Fibroblast of the aortic adventitia (primary cell): ENCODE results near the gene TLE1. TPM values are rescaled to one million over a fixed set of nuclear protein-coding genes. Genes with fewer than 3 reads are reported as not detected.

Experiments
- DNase-seq: peaks from one replicate; pipeline ENCODE4 v3.0.0-alpha.2; 2010; ENCODE audit warnings: low read depth
- H3K4me3 ChIP-seq: 2 replicates; pipeline ENCODE4 v1.5.1; 2011; ENCODE audit warnings: low read depth, mild to moderate bottlenecking, control low read depth, low read length, moderate library complexity
- total RNA-seq: library from RNA; depleted of rRNA; stranded (reverse); fragments of >200 nt; gene quantifications from 2 replicates; pipeline ENCODE4 v1.2.3, GENCODE V29; 2012; ENCODE audit warnings: low replicate concordance
- TF ChIP-seq, protein P1 (sequence below): IDR thresholded peaks from 2 replicates; pipeline ENCODE4 v1.5.1; 2011; ENCODE audit warnings: mild to moderate bottlenecking, low read length, control low read depth, inconsistent platforms; ENCODE audit not compliant: insufficient read depth

TLE1 gene
- total RNA-seq, 1 donor, result 49.5 TPM

GRCh38 chr9:81685763-81686613, 3.4 kb downstream of the TLE1 start:
- TF ChIP-seq, protein P1, sequence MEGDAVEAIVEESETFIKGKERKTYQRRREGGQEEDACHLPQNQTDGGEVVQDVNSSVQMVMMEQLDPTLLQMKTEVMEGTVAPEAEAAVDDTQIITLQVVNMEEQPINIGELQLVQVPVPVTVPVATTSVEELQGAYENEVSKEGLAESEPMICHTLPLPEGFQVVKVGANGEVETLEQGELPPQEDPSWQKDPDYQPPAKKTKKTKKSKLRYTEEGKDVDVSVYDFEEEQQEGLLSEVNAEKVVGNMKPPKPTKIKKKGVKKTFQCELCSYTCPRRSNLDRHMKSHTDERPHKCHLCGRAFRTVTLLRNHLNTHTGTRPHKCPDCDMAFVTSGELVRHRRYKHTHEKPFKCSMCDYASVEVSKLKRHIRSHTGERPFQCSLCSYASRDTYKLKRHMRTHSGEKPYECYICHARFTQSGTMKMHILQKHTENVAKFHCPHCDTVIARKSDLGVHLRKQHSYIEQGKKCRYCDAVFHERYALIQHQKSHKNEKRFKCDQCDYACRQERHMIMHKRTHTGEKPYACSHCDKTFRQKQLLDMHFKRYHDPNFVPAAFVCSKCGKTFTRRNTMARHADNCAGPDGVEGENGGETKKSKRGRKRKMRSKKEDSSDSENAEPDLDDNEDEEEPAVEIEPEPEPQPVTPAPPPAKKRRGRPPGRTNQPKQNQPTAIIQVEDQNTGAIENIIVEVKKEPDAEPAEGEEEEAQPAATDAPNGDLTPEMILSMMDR, result peak; percentile 41
- peak overlapping the region; percentile 84 for H3K4me3 ChIP-seq

DNA sequence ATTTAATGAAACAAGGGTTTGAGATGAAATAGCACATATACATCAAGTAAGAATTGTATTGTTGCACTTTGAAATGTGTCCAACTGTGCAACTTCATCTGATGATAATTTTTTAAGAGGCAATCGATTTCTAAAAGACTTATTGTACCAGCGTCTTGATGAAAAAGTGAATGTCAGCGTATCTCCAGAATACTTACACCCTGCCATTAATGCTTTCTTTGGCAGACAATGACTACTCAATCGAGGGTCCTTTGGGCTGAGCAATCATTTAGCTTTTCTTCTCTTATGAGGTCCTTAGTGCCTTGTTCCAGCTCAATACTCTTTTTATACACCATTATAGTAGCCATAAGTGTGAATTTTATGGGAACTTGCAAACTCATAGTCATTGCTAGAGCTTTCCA, 4.7 kb downstream of the TLE1 start:
- TF ChIP-seq, protein P1, result no peak
- H3K4me3 ChIP-seq, result no peak overlapping the region
- no peak for DNase-seq

More at GRCh38 chr9:81685763-81686613, 3.4 kb downstream of the TLE1 start:
- DNase-seq, result peak; percentile 56

GRCh38 chr9:81683704-81684103, 5.6 kb downstream of the TLE1 start:
- TF ChIP-seq, protein P1, result peak; percentile 2

GRCh38 chr9:81683238-81683637, 6.1 kb downstream of the TLE1 start:
- DNase-seq, result no peak
- TF ChIP-seq, protein P1, result no peak
- no peak overlapping the region for H3K4me3 ChIP-seq

More at GRCh38 chr9:81683704-81684103, 5.6 kb downstream of the TLE1 start:
- no peak overlapping the region for H3K4me3 ChIP-seq
- no peak for DNase-seq

- H3K4me3 ChIP-seq, result no peak overlapping the region
- peak; percentile 52 for DNase-seq
- TF ChIP-seq, protein P1, result no peak
Observed at GRCh38 chr9:81682797-81683196, 6.5 kb downstream of the TLE1 start.

DNA sequence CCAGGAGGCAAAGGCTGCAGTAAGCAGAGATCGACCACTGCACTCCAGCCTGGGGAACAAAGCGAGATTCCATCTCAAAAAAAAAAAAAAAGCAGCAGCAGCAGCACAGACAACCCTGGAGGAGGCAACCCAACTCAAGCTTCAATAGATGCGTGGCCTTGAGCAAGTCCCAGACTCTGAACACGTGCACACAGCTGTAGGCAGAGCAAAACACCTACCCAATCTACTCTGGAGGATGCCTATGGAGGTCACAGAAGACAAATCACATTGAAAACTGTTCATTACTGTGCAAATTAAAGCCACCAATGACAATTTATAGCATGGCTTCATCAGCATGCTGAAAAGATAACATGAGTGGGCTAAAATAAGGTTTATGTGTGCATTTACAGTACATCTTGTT, 7.2 kb downstream of the TLE1 start:
- DNase-seq, result no peak
- TF ChIP-seq, protein P1, result no peak
- no peak overlapping the region for H3K4me3 ChIP-seq
